CD14-positive monocyte (primary cell): Measurements from ENCODE around the gene COL21A1. TPM values are rescaled to one million over a fixed set of nuclear protein-coding genes. Genes with fewer than 3 reads are reported as not detected.

ENCODE experiments used
- DNase-seq, 3 donors: peaks; one replicate each; pipeline ENCODE4 v3.0.0-alpha.2; 2011 to 2022
- H2AFZ ChIP-seq: 2 replicates; pipeline ENCODE4 v1.6.0; 2012; ENCODE audit warnings: mild to moderate bottlenecking, low read depth, low read length, inconsistent platforms; ENCODE audit not compliant: insufficient read depth, poor library complexity, severe bottlenecking
- H3K27ac ChIP-seq, 2 donors: 1 replicate in 1 of 2; 2 replicates in 1 of 2; pipeline ENCODE4 v1.5.1; 2012 to 2013; ENCODE audit warnings: low read length in 2 of 2, control low read depth in 1 of 2, inconsistent platforms in 1 of 2, low read depth in 1 of 2, mild to moderate bottlenecking in 1 of 2
- H3K27me3 ChIP-seq, 2 donors: one replicate each; pipeline versions ENCODE4 v1.6.0 to v1.6.1; 2011 to 2013; ENCODE audit warnings: low read length in 2 of 2; ENCODE audit not compliant: control insufficient read depth in 2 of 2, insufficient read depth in 2 of 2
- H3K36me3 ChIP-seq, 2 donors: replicated peaks in 1 of 2; 1 replicate in 1 of 2; 2 replicates in 1 of 2; pipeline versions ENCODE4 v1.5.1 to v1.6.1; 2012 to 2013; ENCODE audit warnings: low read length in 2 of 2, control low read depth in 1 of 2, inconsistent platforms in 1 of 2, mild to moderate bottlenecking in 1 of 2; ENCODE audit not compliant: insufficient read depth in 2 of 2, control insufficient read depth in 1 of 2
- H3K4me1 ChIP-seq, 2 donors: 1 replicate in 1 of 2; 2 replicates in 1 of 2; pipeline versions ENCODE4 v1.5.1 to v1.6.1; 2012 to 2013; ENCODE audit warnings: low read length in 2 of 2, control low read depth in 1 of 2, inconsistent platforms in 1 of 2, mild to moderate bottlenecking in 1 of 2, moderate library complexity in 1 of 2; ENCODE audit not compliant: insufficient read depth in 2 of 2, control insufficient read depth in 1 of 2
- H3K4me2 ChIP-seq: replicated peaks from 2 replicates; pipeline ENCODE3; 2012; ENCODE audit warnings: low read length, moderate library complexity, mild to moderate bottlenecking; ENCODE audit not compliant: poor library complexity, severe bottlenecking; ENCODE audit errors: extremely low read depth
- H3K4me3 ChIP-seq, 3 experiments: fragments of 200-600 bp in 1 of 3; sonication (generic) in 1 of 3; replicated peaks in 1 of 3; 1 replicate in 2 of 3; 2 replicates in 1 of 3; pipeline ENCODE4 v1.5.1; 2011 to 2013; ENCODE audit warnings: low read length in 3 of 3, mild to moderate bottlenecking in 3 of 3, control low read depth in 2 of 3, low read depth in 2 of 3, inconsistent platforms in 1 of 3, moderate library complexity in 1 of 3
- H3K79me2 ChIP-seq: 2 replicates; pipeline ENCODE4 v1.6.0; 2012; ENCODE audit warnings: mild to moderate bottlenecking, control low read depth, inconsistent platforms, low read length, moderate library complexity; ENCODE audit not compliant: insufficient read depth
- H3K9ac ChIP-seq: 2 replicates; pipeline ENCODE4 v1.6.0; 2017; ENCODE audit warnings: low read length, mild to moderate bottlenecking; ENCODE audit not compliant: insufficient read depth, poor library complexity, severe bottlenecking
- H3K9me3 ChIP-seq, 2 donors: replicated peaks in 1 of 2; 1 replicate in 1 of 2; 2 replicates in 1 of 2; pipeline versions ENCODE4 v1.5.1 to v1.6.1; 2012 to 2013; ENCODE audit warnings: low read length in 2 of 2, control low read depth in 1 of 2; ENCODE audit not compliant: control insufficient read depth in 1 of 2, insufficient read depth in 1 of 2
- H4K20me1 ChIP-seq: 2 replicates; pipeline ENCODE4 v1.6.0; 2012; ENCODE audit warnings: mild to moderate bottlenecking, low read length, control low read depth, moderate library complexity; ENCODE audit not compliant: insufficient read depth
- H3K27ac Mint-ChIP-seq, 7 donors: one replicate each; pipeline ENCODE4 v1.8.0; 2020; ENCODE audit warnings: mild to moderate bottlenecking in 7 of 7, mixed read lengths in 7 of 7, moderate library complexity in 6 of 7, inconsistent platforms in 2 of 7
- H3K27me3 Mint-ChIP-seq, 3 donors: one replicate each; pipeline ENCODE4 v1.8.0; 2021 to 2022; ENCODE audit warnings: low read depth in 3 of 3, mild to moderate bottlenecking in 3 of 3, mixed read lengths in 3 of 3, moderate library complexity in 3 of 3, inconsistent platforms in 1 of 3
- H3K36me3 Mint-ChIP-seq, 2 donors: one replicate each; pipeline ENCODE4 v1.8.0; 2020; ENCODE audit warnings: mixed read lengths in 2 of 2, inconsistent platforms in 1 of 2, mild to moderate bottlenecking in 1 of 2
- H3K4me1 Mint-ChIP-seq: one replicate; pipeline ENCODE4 v1.8.0; 2020; ENCODE audit warnings: mild to moderate bottlenecking, mixed read lengths
- H3K4me3 Mint-ChIP-seq, 2 donors: one replicate each; pipeline ENCODE4 v1.8.0; 2020; ENCODE audit warnings: mild to moderate bottlenecking in 2 of 2, mixed read lengths in 2 of 2, moderate library complexity in 1 of 2
- H3K9me3 Mint-ChIP-seq, 7 donors: one replicate each; pipeline ENCODE4 v1.8.0; 2020 to 2022; ENCODE audit warnings: mixed read lengths in 7 of 7, mild to moderate bottlenecking in 6 of 7, moderate library complexity in 6 of 7, inconsistent platforms in 2 of 7
- WGBS: methylation state at CpG from one replicate; pipeline ENCODE4 v1.1.5; 2013; ENCODE audit warnings: missing lambda C conversion rate; ENCODE audit not compliant: insufficient coverage; 5-methylcytosine and 5-hydroxymethylcytosine counted together
- intact Hi-C, 2 donors: fragments of 100-400 bp; cut with micrococcal nuclease; formaldehyde crosslinking; loops; one replicate each; pipeline versions ENCODE4 v1.15.0 to v1.15.1; 2023
- polyA plus RNA-seq, 3 donors: library from polyadenylated mRNA; depleted of rRNA in 1 of 3; unstranded in 2 of 3; stranded (reverse) in 1 of 3; fragments of 300-500 nt in 2 of 3; fragments of >200 nt in 1 of 3; fragmentation: Illumina TruSeq in 2 of 3; gene quantifications; 1 replicate in 2 of 3; 2 replicates in 1 of 3; pipeline ENCODE4 v1.2.3, GENCODE V29; 2012 to 2021
- TF ChIP-seq, protein P1 (sequence below): fragments of 200-600 bp; IDR thresholded peaks from one replicate; pipeline ENCODE4 v1.8.0; 2022; ENCODE audit warnings: antibody characterized with exemption, mild to moderate bottlenecking

COL21A1 gene
- polyA plus RNA-seq, 3 donors, result 0.03 TPM; not detected in 2

DNA sequence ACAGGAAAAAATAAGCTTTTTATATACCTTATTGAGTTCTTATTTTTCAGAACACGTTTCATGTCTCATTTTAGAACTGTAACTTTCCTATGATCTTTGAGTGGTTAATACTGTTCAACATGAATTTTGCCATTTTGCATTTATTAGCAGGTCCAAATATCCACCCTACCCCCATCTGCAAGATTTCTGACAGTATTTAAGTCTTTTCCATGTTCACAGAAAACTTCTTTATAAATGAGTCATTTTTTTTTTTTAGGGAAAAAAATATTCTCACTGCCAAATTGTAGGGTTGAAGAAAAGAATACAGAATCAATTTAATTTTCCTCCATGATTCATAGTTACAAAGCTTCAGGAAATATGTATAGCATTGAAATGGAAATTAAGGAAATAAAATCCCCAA, 101.8 kb downstream of the COL21A1 start:
- DNase-seq, result no peak
- H3K4me3 ChIP-seq, result no peak overlapping the region
- peaks cover 0 to 4% of the 10 kb centered on the region in 2 donors for H3K9me3 ChIP-seq
- no peaks in the 10 kb centered on the region for H3K4me1 ChIP-seq
- H3K9me3 Mint-ChIP-seq, result peaks cover 2 to 23% (median 10%) of the 10 kb centered on the region in 7 donors
- H3K4me3 Mint-ChIP-seq, result no peak overlapping the region
- no peak overlapping the region for H3K4me2 ChIP-seq
- no peak overlapping the region for H3K9ac ChIP-seq
- WGBS, result no CpG with 5 or more reads among the region's 1 CpG
- no peaks in the 10 kb centered on the region for H4K20me1 ChIP-seq
- no peaks in the 10 kb centered on the region for H3K79me2 ChIP-seq
- H3K36me3 Mint-ChIP-seq, result no peaks in the 10 kb centered on the region
- H3K4me1 Mint-ChIP-seq, result no peaks in the 10 kb centered on the region
- H3K27me3 Mint-ChIP-seq, result peaks cover 0 to 2% (median 2%) of the 10 kb centered on the region in 3 donors
- no peak overlapping the region for H3K27ac ChIP-seq
- intact Hi-C loops, result no loop called here
- H2AFZ ChIP-seq, result no peak overlapping the region
- H3K36me3 ChIP-seq, result no peaks in the 10 kb centered on the region
- TF ChIP-seq, protein P1, sequence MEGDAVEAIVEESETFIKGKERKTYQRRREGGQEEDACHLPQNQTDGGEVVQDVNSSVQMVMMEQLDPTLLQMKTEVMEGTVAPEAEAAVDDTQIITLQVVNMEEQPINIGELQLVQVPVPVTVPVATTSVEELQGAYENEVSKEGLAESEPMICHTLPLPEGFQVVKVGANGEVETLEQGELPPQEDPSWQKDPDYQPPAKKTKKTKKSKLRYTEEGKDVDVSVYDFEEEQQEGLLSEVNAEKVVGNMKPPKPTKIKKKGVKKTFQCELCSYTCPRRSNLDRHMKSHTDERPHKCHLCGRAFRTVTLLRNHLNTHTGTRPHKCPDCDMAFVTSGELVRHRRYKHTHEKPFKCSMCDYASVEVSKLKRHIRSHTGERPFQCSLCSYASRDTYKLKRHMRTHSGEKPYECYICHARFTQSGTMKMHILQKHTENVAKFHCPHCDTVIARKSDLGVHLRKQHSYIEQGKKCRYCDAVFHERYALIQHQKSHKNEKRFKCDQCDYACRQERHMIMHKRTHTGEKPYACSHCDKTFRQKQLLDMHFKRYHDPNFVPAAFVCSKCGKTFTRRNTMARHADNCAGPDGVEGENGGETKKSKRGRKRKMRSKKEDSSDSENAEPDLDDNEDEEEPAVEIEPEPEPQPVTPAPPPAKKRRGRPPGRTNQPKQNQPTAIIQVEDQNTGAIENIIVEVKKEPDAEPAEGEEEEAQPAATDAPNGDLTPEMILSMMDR, result no peak
- H3K27ac Mint-ChIP-seq, result no peak overlapping the region
- no peaks in the 10 kb centered on the region for H3K27me3 ChIP-seq

DNA sequence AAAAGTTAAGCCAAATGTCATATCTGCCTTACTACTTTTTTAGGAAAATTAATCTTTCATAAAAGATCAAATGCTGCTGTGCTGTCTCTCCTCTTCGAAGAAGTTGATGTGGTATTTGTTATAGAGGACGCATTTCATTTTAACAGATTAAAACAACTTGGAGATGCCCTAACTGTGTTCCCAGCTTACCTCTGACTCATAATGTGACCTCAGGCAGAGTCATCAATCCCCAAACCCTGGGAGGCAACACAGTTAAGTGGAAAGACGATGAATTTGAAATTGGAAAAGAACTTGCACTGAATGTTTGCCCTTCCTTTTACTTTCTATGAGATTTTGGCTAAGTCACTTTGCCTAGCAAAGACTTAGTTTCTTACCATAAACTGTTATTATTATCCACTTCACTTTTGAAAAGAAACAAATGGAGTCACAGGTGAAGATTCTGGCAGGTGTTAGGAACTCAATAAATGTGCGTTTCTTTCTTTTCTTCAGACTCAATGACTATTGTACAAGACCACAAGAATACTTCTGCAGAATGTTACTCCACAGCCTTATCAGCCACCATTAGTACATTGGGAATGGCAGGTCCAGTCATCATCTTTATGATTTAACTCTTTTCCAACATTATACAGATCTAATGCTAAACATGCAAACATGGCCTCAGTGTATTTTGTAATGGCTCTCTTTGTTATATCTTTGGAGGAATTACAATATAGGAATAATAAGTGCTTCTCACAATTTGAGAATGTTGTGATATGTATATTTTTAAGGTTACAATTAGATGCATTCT, 102.6 kb downstream of the COL21A1 start:
- Mint-ChIP-seq H3K36me3 (no peaks in the 10 kb centered on the region), H3K9me3 (peaks cover 0 to 15% (median 5%) of the 10 kb centered on the region in 7 donors), H3K4me3 (no peak overlapping the region), H3K27ac (no peak overlapping the region), H3K4me1 (no peaks in the 10 kb centered on the region), H3K27me3 (peaks cover 0 to 2% (median 2%) of the 10 kb centered on the region in 3 donors)
- no peak for DNase-seq
- no peak overlapping the region for H3K27ac ChIP-seq
- intact Hi-C loops, result no loop called here
- H3K4me1 ChIP-seq, result no peaks in the 10 kb centered on the region
- H3K9ac ChIP-seq, result no peak overlapping the region
- no peaks in the 10 kb centered on the region for H3K9me3 ChIP-seq
- H2AFZ ChIP-seq, result no peak overlapping the region
- no peak overlapping the region for H3K4me2 ChIP-seq
- TF ChIP-seq, protein P1, result no peak
- H3K27me3 ChIP-seq, result no peaks in the 10 kb centered on the region
- H3K79me2 ChIP-seq, result no peaks in the 10 kb centered on the region
- whole genome bisulfite sequencing, result no CpG with 5 or more reads among the region's 4 CpGs
- no peaks in the 10 kb centered on the region for H4K20me1 ChIP-seq
- H3K4me3 ChIP-seq, result no peak overlapping the region
- H3K36me3 ChIP-seq, result no peaks in the 10 kb centered on the region
